AG04450 (cell line): ENCODE data around the gene DPP9. TPM values are rescaled to one million over a fixed set of nuclear protein-coding genes. Genes with fewer than 3 reads are reported as not detected.

Experiments
- CTCF ChIA-PET: fragments of 300-600, 350-600 bp; formaldehyde crosslinking; extraction: SDS; loops from one replicate; lab custom pipeline; 2022; ENCODE audit warnings: antibody characterized with exemption, inconsistent platforms; lab: Charles Lee
- POLR2A ChIA-PET: fragments of 350-600 bp; formaldehyde crosslinking; extraction: SDS; loops from one replicate; lab custom pipeline; 2021; ENCODE audit warnings: antibody characterized with exemption, inconsistent platforms; lab: Yijun Ruan, JAX
- DNase-seq: peaks from one replicate; pipeline ENCODE4 v3.0.0-alpha.2; 2011; ENCODE audit warnings: low read depth, low spot score
- H3K27ac ChIP-seq: one replicate; pipeline ENCODE4 v1.5.1; 2012; ENCODE audit warnings: low read depth, low read length, control low read depth
- H3K27me3 ChIP-seq: one replicate; pipeline ENCODE4 v1.6.0; 2012; ENCODE audit warnings: low read length; ENCODE audit not compliant: control insufficient read depth, insufficient read depth
- H3K4me3 ChIP-seq: 2 replicates; pipeline ENCODE4 v1.5.1; 2011; ENCODE audit warnings: mild to moderate bottlenecking, low read depth, low read length, control low read depth
- H3K9me3 ChIP-seq: 2 replicates; pipeline ENCODE4 v1.5.1; 2012; ENCODE audit warnings: low read length; ENCODE audit not compliant: control insufficient read depth, insufficient read depth
- CTCF ChIP-seq: IDR thresholded peaks from 2 replicates; pipeline ENCODE4 v1.5.1; 2011; ENCODE audit warnings: low read depth, low read length, control low read depth, inconsistent platforms
- polyA plus RNA-seq: library from polyadenylated mRNA; depleted of rRNA; stranded (reverse); fragments of >200 nt; gene quantifications from 2 replicates; pipeline ENCODE4 v1.2.3, GENCODE V29; 2011

DPP9 gene
- polyA plus RNA-seq, 1 experiment, result 5.6 TPM

DNA sequence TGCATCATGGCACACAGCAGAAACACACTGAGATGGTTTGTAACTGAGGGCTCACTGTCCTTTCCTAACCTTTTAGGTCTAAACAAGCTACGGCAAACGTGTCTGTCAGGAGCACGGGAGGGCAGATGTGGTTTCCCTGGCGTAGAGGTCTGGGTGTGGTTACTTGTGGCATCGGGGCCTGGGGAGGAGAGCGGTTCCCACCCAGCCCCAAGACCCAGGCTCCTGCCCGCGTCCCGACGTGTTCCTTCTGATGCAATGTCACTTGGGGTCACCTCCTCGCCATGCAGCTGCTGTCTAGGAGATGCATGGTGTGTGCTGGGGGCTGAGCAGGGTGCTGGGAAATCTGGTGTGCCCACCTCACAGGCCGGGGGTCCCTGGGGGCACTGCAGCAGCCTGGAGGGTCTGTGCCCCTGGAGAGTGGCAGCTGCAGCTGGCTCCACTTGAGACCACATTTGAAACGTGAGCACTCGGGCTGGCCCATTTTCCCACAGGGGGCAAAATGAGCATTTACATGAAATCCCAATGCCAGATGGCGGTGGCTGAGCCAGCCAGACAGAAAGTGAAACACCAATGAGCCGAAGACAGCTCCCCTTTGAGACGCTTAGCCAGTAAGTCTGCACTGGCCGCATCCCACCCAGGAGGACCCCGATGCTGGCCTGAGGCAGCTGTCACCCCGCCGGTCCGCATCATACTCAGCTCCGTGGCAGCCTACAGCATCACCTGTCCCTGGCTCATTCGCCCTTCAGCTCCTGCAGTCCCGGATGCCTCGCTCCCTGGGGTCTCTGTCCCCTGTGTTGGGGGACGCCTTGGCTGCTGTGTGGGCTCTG is 31.2 kb downstream of the DPP9 start:
- no peaks in the 10 kb centered on the region for H3K9me3 ChIP-seq
- no peak overlapping the region for H3K4me3 ChIP-seq
- H3K27me3 ChIP-seq, result no peaks in the 10 kb centered on the region
- no peak overlapping the region for H3K27ac ChIP-seq
- DNase-seq, result no peak
- ChIA-PET CTCF (interaction anchor here (1.1 kb wide), 1 partner anchor 99 kb away, joined by 3 read pairs; the partner anchor contains the start of gene FEM1A), POLR2A (interaction anchor here (0.6 kb wide), 1 partner anchor 131 kb away, joined by 3 read pairs; no protein-coding TSS in a partner anchor)
- no peak for TF ChIP-seq CTCF

DNA sequence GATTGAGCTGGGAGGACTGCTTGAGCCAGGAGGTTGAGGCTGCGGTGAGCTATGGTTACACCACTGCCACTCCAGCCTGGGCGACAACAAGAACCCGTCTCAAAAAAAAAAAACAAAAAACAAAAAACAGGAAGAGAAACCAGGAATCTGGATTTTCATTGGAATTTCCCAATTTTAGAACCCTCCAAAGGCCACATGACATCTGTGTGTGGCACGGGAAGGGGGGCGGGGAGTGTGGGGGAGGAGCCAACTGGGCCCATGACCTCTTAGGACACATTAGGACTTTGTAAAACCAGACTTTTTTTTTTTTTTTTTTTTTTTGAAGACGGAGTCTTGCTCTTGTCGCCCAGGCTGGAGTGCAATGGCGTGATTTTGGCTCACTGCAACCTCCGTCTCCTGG is 32.3 kb downstream of the DPP9 start:
- no peaks in the 10 kb centered on the region for H3K27me3 ChIP-seq
- H3K27ac ChIP-seq, result no peak overlapping the region
- POLR2A ChIA-PET, result no interaction called here
- DNase-seq, result no peak
- no peak overlapping the region for H3K4me3 ChIP-seq
- TF ChIP-seq CTCF, result no peak
- CTCF ChIA-PET, result no interaction called here
- H3K9me3 ChIP-seq, result no peaks in the 10 kb centered on the region

GRCh38 chr19:4690361-4690760 is 33.3 kb downstream of the DPP9 start:
- no peak for DNase-seq
- ChIA-PET CTCF (no interaction called here), POLR2A (interaction anchor here (0.6 to 0.9 kb wide), 2 partner anchors 23 to 101 kb away, joined by 3 to 5 read pairs; partner anchors contain the start of gene FEM1A)
- Histone ChIP-seq H3K4me3 (no peak overlapping the region), H3K27me3 (no peaks in the 10 kb centered on the region), H3K27ac (no peak overlapping the region), H3K9me3 (no peaks in the 10 kb centered on the region)
- TF ChIP-seq CTCF, result no peak

- Histone ChIP-seq H3K9me3 (no peaks in the 10 kb centered on the region), H3K27me3 (no peaks in the 10 kb centered on the region), H3K4me3 (no peak overlapping the region), H3K27ac (no peak overlapping the region)
- DNase-seq, result no peak
- CTCF ChIA-PET, result no interaction called here
- POLR2A ChIA-PET, result no interaction called here
- TF ChIP-seq CTCF, result no peak
Observed at GRCh38 chr19:4689403-4689802, 34.2 kb downstream of the DPP9 start.

DNA sequence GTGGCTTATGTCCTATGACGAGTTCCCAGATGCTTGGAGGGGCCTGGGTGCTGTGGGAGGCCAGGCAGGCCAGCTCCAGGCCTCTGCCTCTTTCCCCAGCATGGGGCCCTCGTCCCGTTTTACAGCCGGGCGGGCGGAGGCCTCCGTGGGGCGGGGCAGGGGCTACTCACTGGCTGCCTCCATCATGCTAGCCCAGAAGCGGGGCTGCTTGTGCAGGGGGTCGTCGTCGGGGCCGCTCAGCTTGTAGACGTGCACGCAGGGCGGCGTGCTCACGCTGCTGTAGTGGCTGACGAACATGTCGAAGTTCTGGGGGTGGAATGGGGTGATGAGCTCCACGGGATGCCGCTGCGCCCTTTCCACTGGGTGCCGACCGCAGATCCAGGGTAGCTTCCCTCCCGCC is 35.1 kb downstream of the DPP9 start:
- Histone ChIP-seq H3K4me3 (no peak overlapping the region), H3K27ac (no peak overlapping the region), H3K9me3 (no peaks in the 10 kb centered on the region), H3K27me3 (no peaks in the 10 kb centered on the region)
- POLR2A ChIA-PET, result no interaction called here
- CTCF ChIA-PET, result no interaction called here
- DNase-seq, result no peak
- no peak for TF ChIP-seq CTCF
